CD4-positive, alpha-beta T cell treated with Interferon alpha-2 for 1 hour (primary cell): ENCODE results near the gene SCNN1A.
A peak's percentile ranks its signal among the peaks of the same experiment; 100 is the strongest.

ENCODE experiments used
- DNase-seq, 2 donors: peaks; one replicate each; pipeline ENCODE4 v3.0.0-alpha.2; 2020 to 2022

Gene SCNN1A

GRCh38 chr12:6383572-6384498 is 8.5 kb upstream of the SCNN1A start, which contains the start of gene LTBR:
Gene LTBR, plus strand, starts transcription at chr12:6384162. Its CDS starts 197 bp downstream, at chr12:6384359.
- DNase-seq = peak; percentile 31 to 79

GRCh38 chr12:6382982-6383381 is 7.6 kb upstream of the SCNN1A start:
- DNase-seq = no peak

GRCh38 chr12:6382371-6382770 is 7.0 kb upstream of the SCNN1A start:
- DNase-seq = no peak

- DNase-seq = no peak
Measured at GRCh38 chr12:6380141-6381121, 5.1 kb upstream of the SCNN1A start.

- no peak for DNase-seq
Measured at GRCh38 chr12:6378709-6379472, 3.5 kb upstream of the SCNN1A start.

GRCh38 chr12:6377667-6377994 is 2.3 kb upstream of the SCNN1A start:
- DNase-seq = no peak

- peak in 1 of 2 donors; percentile 16 for DNase-seq
Measured at GRCh38 chr12:6376870-6377666, 1.7 kb upstream of the SCNN1A start.

GRCh38 chr12:6376079-6376869 is 911 bp upstream of the SCNN1A start:
- no peak for DNase-seq

GRCh38 chr12:6374786-6375160 is 590 bp downstream of the SCNN1A start:
- no peak for DNase-seq

GRCh38 chr12:6374028-6374785 is 1.2 kb downstream of the SCNN1A start:
- DNase-seq = no peak

- DNase-seq = no peak
Measured at GRCh38 chr12:6373022-6373787, 2.2 kb downstream of the SCNN1A start.

GRCh38 chr12:6372403-6373003 is 2.9 kb downstream of the SCNN1A start:
- DNase-seq = no peak

GRCh38 chr12:6370994-6371754 is 4.2 kb downstream of the SCNN1A start:
- DNase-seq = no peak

GRCh38 chr12:6370576-6370935 is 4.8 kb downstream of the SCNN1A start:
- DNase-seq = no peak

GRCh38 chr12:6369916-6370575 is 5.3 kb downstream of the SCNN1A start:
- no peak for DNase-seq

- DNase-seq = no peak
Measured at GRCh38 chr12:6368906-6369525, 6.3 kb downstream of the SCNN1A start.
